K562 (cell line): ENCODE measurements around the gene DBNDD1. TPM values are rescaled to one million over a fixed set of nuclear protein-coding genes. Genes with fewer than 3 reads are reported as not detected.
A peak's percentile ranks its signal among the peaks of the same experiment; 100 is the strongest.

Experiments used
- ARNT ChIP-seq, 2 experiments: fragments of 450-650 bp; IDR thresholded peaks; 2 replicates each; pipeline ENCODE4 v1.6.1; 2016; ENCODE audit warnings: mild to moderate bottlenecking in 1 of 2
- CCAR2 ChIP-seq: fragments of 200-400 bp; formaldehyde crosslinking; IDR thresholded peaks from 2 replicates; pipeline ENCODE4 v1.6.1; 2017; ENCODE audit warnings: mild to moderate bottlenecking, low read depth, low read length
- CXXC5 ChIP-seq: fragments of 250-450 bp; sonication (Bioruptor Pico); IDR thresholded peaks from 2 replicates; pipeline ENCODE4 v1.8.0; 2022; ENCODE audit warnings: inconsistent platforms, mild to moderate bottlenecking, moderate library complexity
- ETV6 ChIP-seq, 3 experiments: fragments of 150-350 bp in 1 of 3; sonication (generic) in 1 of 3; formaldehyde crosslinking in 1 of 3; IDR thresholded peaks; 2 replicates each; pipeline versions ENCODE4 v1.6.1 to v1.8.0; 2014 to 2022; ENCODE audit warnings: borderline replicate concordance in 2 of 3, low read depth in 2 of 3, antibody characterized with exemption in 1 of 3, low read length in 1 of 3, mild to moderate bottlenecking in 1 of 3, missing genetic modification reagents in 1 of 3
- MCM5 ChIP-seq: fragments of 450-650 bp; IDR thresholded peaks from 2 replicates; pipeline ENCODE4 v1.6.1; 2016; ENCODE audit warnings: low read depth
- MEF2A ChIP-seq: IDR thresholded peaks from 2 replicates; pipeline ENCODE4 v1.6.1; 2011; ENCODE audit warnings: low read depth, mild to moderate bottlenecking, low read length, moderate library complexity; ENCODE audit not compliant: control insufficient read depth
- MEIS2 ChIP-seq: fragments of 450-650 bp; IDR thresholded peaks from 2 replicates; pipeline ENCODE4 v1.6.1; 2014; ENCODE audit warnings: mild to moderate bottlenecking; ENCODE audit not compliant: partially characterized antibody
- NCOA1 ChIP-seq: fragments of 450-650 bp; IDR thresholded peaks from 2 replicates; pipeline ENCODE4 v1.6.1; 2016; ENCODE audit warnings: low read depth
- NFYB ChIP-seq: IDR thresholded peaks from 2 replicates; pipeline ENCODE4 v1.6.1; 2011; ENCODE audit warnings: mild to moderate bottlenecking, moderate library complexity; ENCODE audit not compliant: insufficient read length; ENCODE audit errors: extremely low read depth
- POLR2AphosphoS5 ChIP-seq: IDR thresholded peaks from 2 replicates; pipeline ENCODE4 v1.6.1; 2011; ENCODE audit warnings: mild to moderate bottlenecking, low read depth, low read length, moderate library complexity; ENCODE audit not compliant: control insufficient read depth, insufficient read depth
- SMARCE1 ChIP-seq: fragments of 450-650 bp; IDR thresholded peaks from 2 replicates; pipeline ENCODE4 v1.7.1; 2016; ENCODE audit warnings: mild to moderate bottlenecking
- TRIM28 ChIP-seq: fragments of 450-650 bp; IDR thresholded peaks from 2 replicates; pipeline ENCODE4 v1.6.1; 2017
- ZBTB1 ChIP-seq: sonication (generic); formaldehyde crosslinking; IDR thresholded peaks from 2 replicates; pipeline ENCODE4 v1.8.1; 2023; ENCODE audit warnings: missing genetic modification reagents, low read depth, mild to moderate bottlenecking, borderline replicate concordance
- ZNF445 ChIP-seq: fragments of 250-450 bp; sonication (Bioruptor Pico); IDR thresholded peaks from 2 replicates; pipeline ENCODE4 v1.4.0; 2020; ENCODE audit warnings: low read depth, mild to moderate bottlenecking, moderate library complexity
- polyA plus RNA-seq, 8 experiments: library from polyadenylated mRNA; depleted of rRNA in 4 of 8; stranded (reverse) in 5 of 8; unstranded in 3 of 8; fragments of >200 nt; fragmentation: Nextera tagmentation in 2 of 8; fragmentation: Illumina TruSeq in 1 of 8; extraction: Ambion mirVana in 2 of 8; extraction: Trizol in 1 of 8; gene quantifications; 2 replicates each; pipeline versions ENCODE4 v1.2.1 to v1.2.3, GENCODE V29; 2011 to 2014; ENCODE audit warnings: inconsistent platforms in 1 of 8, missing spikeins in 1 of 8
- total RNA-seq, 7 experiments: library from RNA; depleted of rRNA in 6 of 7; stranded (reverse); fragments of >200 nt in 6 of 7; fragmentation: Illumina TruSeq in 2 of 7; extraction: Trizol in 2 of 7; gene quantifications; 2 replicates each; pipeline versions ENCODE4 v1.2.1 to v1.2.3, GENCODE V29; 2011 to 2021; ENCODE audit warnings: low replicate concordance in 1 of 7
- TF ChIP-seq, protein P1 (sequence below): sonication (generic); formaldehyde crosslinking; IDR thresholded peaks from 2 replicates; pipeline ENCODE4 v1.4.0; 2020; ENCODE audit warnings: mild to moderate bottlenecking, missing genetic modification reagents
- TF ChIP-seq, protein P2 (sequence below), 2 experiments: fragments of 450-650 bp in 1 of 2; sonication (generic) in 1 of 2; formaldehyde crosslinking in 1 of 2; IDR thresholded peaks; 2 replicates each; pipeline versions ENCODE4 v1.7.1 to v1.9.0; 2016 to 2022; ENCODE audit warnings: inconsistent platforms in 1 of 2, mild to moderate bottlenecking in 1 of 2, missing genetic modification reagents in 1 of 2

DBNDD1 gene
- total and polyA plus RNA-seq, 9 of the 15 experiments (the other 6 are each of a cell fraction or from before 2014, with no cell fraction given), result 0.55 to 13.0 (median 5.8) TPM

DNA sequence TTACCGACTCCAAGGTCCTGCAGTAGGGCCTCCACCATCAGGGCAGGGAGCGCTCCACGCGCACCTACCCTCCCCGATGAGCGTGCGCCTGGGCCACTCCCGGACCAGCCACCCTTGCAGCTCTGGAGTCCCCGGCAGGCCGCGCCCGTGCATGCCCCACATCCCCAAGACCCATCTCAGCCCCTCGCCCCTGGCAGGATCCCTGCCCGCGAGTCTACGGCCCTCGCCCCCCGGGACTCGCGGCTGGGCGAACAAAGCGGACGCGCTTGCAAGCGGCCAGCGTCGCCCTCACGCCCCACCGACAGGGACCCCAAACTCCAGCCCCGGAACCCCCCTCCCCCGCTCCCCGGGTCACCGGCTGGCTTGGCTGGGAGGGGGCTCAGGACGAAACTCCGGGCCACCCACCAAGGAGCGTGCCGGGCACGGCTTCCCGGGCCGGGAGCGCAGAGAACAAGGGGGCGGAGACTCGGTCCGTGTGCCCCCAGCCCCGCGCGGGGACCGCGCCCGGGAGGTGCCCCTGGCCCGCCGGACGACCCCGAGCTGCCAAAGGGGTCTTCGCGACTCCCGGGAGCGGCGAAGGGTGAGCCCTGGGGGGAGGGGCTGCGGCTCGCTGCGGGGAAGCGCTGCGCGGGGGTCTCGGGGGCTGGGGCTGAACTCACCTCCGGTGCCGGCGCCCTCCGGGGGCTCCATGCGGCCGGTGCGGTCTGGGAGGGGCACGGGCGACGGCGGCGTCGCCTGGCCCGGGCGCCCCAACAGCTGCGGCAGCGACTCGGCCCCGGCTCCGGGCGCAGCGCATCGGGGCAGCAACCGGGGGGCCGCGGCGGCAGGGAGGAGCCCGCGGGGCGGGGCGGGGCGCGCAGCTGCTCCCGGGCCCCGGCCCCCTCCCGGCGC is at the start of gene DBNDD1 (continued):
- TF ChIP-seq, protein P1, sequence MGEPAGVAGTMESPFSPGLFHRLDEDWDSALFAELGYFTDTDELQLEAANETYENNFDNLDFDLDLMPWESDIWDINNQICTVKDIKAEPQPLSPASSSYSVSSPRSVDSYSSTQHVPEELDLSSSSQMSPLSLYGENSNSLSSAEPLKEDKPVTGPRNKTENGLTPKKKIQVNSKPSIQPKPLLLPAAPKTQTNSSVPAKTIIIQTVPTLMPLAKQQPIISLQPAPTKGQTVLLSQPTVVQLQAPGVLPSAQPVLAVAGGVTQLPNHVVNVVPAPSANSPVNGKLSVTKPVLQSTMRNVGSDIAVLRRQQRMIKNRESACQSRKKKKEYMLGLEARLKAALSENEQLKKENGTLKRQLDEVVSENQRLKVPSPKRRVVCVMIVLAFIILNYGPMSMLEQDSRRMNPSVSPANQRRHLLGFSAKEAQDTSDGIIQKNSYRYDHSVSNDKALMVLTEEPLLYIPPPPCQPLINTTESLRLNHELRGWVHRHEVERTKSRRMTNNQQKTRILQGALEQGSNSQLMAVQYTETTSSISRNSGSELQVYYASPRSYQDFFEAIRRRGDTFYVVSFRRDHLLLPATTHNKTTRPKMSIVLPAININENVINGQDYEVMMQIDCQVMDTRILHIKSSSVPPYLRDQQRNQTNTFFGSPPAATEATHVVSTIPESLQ (CRISPR knock-in tag), result no peak
- TF ChIP-seq, protein P2, sequence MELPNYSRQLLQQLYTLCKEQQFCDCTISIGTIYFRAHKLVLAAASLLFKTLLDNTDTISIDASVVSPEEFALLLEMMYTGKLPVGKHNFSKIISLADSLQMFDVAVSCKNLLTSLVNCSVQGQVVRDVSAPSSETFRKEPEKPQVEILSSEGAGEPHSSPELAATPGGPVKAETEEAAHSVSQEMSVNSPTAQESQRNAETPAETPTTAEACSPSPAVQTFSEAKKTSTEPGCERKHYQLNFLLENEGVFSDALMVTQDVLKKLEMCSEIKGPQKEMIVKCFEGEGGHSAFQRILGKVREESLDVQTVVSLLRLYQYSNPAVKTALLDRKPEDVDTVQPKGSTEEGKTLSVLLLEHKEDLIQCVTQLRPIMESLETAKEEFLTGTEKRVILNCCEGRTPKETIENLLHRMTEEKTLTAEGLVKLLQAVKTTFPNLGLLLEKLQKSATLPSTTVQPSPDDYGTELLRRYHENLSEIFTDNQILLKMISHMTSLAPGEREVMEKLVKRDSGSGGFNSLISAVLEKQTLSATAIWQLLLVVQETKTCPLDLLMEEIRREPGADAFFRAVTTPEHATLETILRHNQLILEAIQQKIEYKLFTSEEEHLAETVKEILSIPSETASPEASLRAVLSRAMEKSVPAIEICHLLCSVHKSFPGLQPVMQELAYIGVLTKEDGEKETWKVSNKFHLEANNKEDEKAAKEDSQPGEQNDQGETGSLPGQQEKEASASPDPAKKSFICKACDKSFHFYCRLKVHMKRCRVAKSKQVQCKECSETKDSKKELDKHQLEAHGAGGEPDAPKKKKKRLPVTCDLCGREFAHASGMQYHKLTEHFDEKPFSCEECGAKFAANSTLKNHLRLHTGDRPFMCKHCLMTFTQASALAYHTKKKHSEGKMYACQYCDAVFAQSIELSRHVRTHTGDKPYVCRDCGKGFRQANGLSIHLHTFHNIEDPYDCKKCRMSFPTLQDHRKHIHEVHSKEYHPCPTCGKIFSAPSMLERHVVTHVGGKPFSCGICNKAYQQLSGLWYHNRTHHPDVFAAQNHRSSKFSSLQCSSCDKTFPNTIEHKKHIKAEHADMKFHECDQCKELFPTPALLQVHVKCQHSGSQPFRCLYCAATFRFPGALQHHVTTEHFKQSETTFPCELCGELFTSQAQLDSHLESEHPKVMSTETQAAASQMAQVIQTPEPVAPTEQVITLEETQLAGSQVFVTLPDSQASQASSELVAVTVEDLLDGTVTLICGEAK (IDR thresholded peaks at IDR 0.05), result 0 out of 2 replicates have a peak, but pooled peaks have one; percentile 35
- TF ChIP-seq, protein P2 (CRISPR knock-in tag; IDR thresholded peaks at IDR 0.05), result no peak
- TF ChIP-seq MEF2A (no peak), POLR2AphosphoS5 (no peak), SMARCE1 (no peak), ZNF445 (no peak), NCOA1 (no peak), CCAR2 (no peak), TRIM28 (no peak), ZBTB1 (CRISPR knock-in tag) (no peak), CXXC5 (CRISPR knock-in tag) (0 out of 2 replicates have a peak, but pooled peaks have one; percentile 10), ARNT (IDR thresholded peaks at IDR 0.05) (no peak), MCM5 (no peak), MEIS2 (peak; percentile 3), NFYB (no peak), ETV6 (IDR thresholded peaks at IDR 0.05; ENCODE audit: borderline replicate concordance in 1 of 2, low read depth in 2 of 2, low read length in 1 of 2) (no peak), ETV6 (CRISPR knock-in tag; IDR thresholded peaks at IDR 0.05; ENCODE audit: borderline replicate concordance) (no peak)
